22Rv1 (cell line): Measurements from ENCODE around the gene PLAGL1.

Experiments used
- ZFX ChIP-seq: fragments of 450-650 bp; IDR thresholded peaks from 2 replicates; pipeline ENCODE4 v1.6.1; 2017; ENCODE audit warnings: antibody characterized with exemption, borderline replicate concordance
- TF ChIP-seq, protein P1 (sequence below): fragments of 450-650 bp; IDR thresholded peaks from 2 replicates; pipeline ENCODE4 v1.5.1; 2017; ENCODE audit warnings: mild to moderate bottlenecking

DNA sequence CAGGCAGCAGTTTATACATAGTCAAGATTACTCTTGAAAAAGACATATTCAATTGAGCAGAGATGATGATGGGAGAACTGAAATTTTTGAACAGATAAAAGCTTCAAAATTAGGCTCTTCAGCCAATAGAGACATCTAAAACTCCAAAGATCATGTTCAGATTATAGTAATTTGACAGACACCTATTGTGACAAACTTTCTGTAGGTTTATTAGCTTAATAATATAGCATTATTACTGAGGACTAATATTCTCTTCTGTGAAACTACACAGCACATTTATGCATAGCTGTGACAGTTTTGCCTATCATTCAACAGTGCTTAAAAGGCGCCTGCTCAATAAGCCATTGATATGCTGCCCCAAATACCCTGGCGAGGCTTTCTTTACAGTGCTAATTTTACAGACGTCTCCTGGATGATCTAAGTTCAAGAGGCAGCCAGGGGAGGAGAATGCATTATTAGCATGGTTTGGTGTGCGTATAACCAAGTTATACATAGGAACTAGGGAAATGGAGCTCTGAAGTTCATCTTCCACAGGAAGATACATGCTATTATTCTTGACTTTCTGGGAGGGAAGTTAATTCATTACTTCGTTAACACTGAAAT lies 21.5 kb downstream of the PLAGL1 start:
- TF ChIP-seq, protein P1, sequence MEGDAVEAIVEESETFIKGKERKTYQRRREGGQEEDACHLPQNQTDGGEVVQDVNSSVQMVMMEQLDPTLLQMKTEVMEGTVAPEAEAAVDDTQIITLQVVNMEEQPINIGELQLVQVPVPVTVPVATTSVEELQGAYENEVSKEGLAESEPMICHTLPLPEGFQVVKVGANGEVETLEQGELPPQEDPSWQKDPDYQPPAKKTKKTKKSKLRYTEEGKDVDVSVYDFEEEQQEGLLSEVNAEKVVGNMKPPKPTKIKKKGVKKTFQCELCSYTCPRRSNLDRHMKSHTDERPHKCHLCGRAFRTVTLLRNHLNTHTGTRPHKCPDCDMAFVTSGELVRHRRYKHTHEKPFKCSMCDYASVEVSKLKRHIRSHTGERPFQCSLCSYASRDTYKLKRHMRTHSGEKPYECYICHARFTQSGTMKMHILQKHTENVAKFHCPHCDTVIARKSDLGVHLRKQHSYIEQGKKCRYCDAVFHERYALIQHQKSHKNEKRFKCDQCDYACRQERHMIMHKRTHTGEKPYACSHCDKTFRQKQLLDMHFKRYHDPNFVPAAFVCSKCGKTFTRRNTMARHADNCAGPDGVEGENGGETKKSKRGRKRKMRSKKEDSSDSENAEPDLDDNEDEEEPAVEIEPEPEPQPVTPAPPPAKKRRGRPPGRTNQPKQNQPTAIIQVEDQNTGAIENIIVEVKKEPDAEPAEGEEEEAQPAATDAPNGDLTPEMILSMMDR = no peak
- TF ChIP-seq ZFX = no peak
